Measurements from ENCODE around the gene JAKMIP2.
"Not testable (repeated sequence)": the region's sequence is repeated elsewhere in the genome, so short reads cannot be mapped to it uniquely, and the experiment has no call there.

Gene JAKMIP2

GRCh38 chr5:147746986-147747385, 35.5 kb downstream of the JAKMIP2 start:
- DNase-seq (ENCODE audit: low read depth): peak; percentile 32

DNA sequence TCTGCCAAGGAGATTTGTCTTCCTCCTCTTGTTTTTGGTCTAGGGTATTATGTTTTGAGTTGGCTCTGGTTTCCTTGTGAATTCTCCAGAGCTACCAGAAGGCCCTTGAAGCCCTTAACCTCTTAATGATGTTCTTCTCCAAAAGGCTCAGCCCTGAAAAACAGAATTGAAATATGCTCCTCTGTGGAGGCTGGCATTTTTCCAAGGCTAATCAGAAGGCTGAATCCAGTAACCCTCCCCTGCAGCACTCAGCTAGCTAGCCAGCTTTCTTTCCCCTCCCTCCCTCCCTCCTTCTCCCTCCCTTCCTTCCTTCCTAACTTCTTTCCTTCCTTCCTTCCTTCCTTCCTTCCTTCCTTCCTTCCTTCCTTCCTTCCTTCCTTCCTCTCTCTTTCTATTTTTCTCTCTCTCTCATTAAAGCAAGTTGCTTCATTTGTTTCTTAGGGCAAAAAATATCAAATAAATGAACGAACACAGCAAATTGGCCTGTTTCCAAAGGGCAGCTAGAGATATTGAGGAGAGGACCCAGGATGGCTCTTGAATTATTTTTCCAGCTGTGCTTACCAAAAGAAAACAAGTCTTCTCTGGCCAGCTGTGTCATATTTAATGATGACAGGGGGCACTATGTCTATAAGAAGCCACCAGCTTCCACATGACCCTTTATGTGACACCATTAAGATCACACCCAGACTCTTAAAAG, 38.7 kb downstream of the JAKMIP2 start:
- no peak for DNase-seq (ENCODE audit: low read depth)

- no peak for DNase-seq (ENCODE audit: low read depth)
Observed at GRCh38 chr5:147743012-147743411, 39.5 kb downstream of the JAKMIP2 start.

GRCh38 chr5:147742151-147742550, 40.4 kb downstream of the JAKMIP2 start:
- no peak for DNase-seq (ENCODE audit: low read depth)

DNA sequence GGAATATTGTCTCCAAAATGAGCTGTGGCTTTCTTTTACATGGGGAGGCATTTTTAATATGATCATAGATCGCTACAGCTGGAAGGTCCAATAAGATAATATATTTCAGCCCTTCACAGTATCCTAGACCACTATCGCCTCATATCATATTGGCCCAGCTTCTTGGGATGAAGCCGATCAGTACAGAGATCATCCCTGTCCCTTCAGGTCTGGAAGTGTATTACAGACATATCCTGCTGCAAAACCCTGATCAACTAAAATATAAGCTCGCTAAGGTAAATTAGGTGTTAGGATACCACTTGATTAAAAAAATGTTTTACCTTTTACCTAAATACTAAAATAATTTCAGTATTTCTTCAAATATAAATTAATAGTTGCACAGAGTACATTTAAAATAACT, 41.7 kb downstream of the JAKMIP2 start:
- DNase-seq (ENCODE audit: low read depth): no peak

DNA sequence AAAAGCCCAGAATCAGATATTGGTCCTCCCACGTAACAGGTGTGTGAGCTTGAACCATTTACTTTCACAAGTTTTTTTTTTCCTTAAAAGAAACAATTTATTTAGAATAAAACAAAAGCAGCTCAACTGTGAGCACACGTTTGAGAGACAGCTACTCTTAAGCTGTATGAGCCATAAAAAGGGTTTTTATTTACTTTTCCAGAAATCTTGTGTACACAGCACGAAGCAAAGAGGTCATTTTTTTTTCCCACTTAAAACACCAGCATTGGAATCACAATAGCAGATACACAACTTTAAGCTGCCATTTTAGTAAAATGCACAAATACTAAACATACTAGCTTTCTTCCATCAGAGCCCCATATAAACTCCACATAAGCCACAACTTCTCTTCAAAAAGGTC, 44.6 kb downstream of the JAKMIP2 start:
- no peak for DNase-seq (ENCODE audit: low read depth)

DNA sequence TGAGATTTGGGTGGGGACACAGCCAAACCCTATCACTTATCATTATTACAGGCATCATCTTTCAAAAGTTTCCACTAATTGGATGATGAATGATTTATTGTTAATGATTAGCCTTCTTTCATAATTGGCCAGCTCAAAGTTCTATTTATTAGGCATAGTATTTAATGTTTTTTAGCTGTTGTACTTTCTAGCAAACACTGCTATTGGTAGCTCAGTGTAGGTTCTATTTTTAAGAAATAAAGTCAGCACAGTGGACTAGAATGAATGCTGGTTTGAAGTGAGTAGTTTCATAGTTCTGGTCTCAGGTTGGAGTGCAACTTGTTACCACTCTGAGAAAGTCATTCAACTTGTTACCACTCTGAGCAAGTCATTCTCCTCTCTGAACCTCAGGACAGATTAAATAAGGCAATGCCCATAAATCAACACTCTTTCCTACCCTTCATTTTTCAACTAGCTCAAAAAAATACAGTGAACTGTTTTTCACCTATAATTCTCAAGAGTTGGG, 46.9 kb downstream of the JAKMIP2 start:
- DNase-seq (ENCODE audit: low read depth): no peak

DNA sequence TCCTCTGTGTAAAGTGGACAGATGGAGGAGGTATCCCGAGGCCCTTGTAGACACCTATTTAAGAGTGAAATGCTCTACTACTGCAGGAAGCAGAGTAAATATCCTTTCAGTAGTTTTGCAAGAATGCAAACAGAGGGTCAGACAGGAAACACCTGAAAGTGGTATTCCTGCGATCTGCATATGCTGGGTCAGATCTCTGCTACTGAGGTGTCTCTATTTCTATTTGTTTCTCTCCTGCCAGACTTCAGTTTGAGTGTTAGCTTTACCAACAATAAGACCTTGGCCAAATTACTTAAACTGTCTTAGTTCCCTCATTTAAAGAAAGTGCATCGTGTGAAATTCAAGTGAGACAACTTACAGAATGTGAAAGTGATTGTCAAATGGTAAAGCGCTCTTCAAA, 47.6 kb downstream of the JAKMIP2 start:
- no peak for DNase-seq (ENCODE audit: low read depth)

DNA sequence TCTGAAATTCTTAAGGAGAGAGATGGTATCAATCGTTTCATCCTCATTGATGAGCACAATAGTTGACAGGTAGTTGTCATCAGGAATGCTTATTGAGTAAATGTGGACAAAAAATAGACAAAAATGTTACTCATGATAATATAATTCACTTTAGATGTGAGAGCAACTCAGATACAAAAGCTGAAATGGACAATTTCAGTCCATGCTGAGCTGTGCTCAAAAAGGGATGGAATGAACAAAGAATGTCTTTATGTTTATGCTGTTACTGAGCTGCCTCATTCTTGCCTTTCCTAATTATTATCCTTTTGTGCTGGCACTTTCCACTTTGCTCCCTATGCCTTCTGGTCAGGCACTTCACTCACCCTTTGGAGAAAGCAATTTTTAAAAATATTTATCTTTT, 49.5 kb downstream of the JAKMIP2 start:
- DNase-seq (ENCODE audit: low read depth): no peak

DNA sequence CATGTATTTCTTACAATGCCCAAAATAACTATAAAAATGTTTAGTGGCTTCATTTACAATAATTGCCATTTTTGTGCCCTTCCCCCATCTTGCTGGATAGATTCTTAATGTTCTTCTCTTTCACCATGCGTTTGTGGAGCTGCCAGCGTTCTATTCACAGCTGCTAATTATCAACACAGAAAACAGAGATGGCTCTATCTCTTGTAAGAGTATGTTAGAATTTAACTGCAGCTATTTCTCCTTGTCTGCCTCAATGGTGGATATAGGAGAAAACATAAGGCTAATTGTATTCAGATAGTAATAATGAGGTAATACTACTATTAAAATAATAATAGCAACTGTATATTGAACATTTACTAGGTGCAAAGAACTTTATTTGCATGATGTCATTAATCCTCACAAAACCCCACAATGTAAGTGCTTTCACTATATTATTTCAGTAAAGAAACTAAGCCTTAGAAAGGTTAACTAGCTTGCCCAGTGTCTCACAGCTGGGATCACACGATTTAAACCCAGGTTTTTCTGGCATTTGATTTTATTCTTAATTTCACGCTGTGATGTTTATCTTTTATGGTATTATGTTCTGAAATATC, 50.1 kb downstream of the JAKMIP2 start:
- DNase-seq (ENCODE audit: low read depth): no peak

- DNase-seq (ENCODE audit: low read depth): no peak
Observed at GRCh38 chr5:147731431-147732290, 50.9 kb downstream of the JAKMIP2 start.

DNA sequence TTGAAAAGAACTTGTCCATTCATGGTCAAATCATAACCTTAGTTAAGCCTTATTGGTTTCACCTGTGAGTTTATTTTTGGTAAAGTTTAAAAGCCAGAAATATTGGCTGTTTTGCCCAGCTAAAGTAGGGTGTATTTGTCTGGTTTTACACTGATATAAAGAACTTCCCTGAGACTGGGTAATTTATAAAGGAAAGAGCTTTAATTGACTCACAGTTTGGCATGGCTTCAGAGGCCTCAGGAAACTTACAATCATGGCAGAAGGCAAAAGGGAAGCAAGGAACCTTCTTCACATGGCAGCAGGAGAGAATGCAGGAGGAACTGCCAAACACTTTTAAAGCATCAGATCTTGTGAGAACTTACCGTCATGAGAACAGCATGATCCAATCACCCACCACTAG, 55.3 kb downstream of the JAKMIP2 start:
- DNase-seq (ENCODE audit: low read depth): no peak

DNA sequence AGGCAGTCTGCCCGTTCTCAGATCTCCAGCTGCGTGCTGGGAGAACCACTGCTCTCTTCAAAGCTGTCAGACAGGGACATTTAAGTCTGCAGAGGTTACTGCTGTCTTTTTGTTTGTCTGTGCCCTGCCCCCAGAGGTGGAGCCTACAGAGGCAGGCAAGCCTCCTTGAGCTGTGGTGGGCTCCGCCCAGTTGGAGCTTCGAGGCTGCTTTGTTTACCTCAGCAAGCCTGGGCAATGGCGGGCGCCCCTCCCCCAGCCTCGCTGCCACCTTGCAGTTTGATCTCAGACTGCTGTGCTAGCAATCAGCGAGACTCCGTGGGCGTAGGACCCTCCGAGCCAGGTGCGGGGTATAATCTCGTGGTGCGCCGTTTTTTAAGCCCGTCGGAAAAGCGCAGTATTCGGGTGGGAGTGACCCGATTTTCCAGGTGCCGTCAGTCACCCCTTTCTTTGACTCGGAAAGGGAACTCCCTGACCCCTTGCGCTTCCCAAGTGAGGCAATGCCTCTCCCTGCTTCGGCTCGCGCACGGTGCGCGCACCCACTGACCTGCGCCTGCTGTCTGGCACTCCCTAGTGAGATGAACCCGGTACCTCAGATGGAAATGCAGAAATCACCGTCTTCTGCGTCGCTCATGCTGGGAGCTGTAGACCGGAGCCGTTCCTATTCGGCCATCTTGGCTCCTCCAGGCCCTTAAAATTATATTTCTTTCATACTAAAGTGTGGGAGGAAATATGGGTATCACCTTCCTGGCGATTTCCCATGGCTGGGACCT, 61.2 kb downstream of the JAKMIP2 start:
- DNase-seq (ENCODE audit: low read depth): not testable (repeated sequence)

GRCh38 chr5:147713550-147714295, 68.8 kb downstream of the JAKMIP2 start:
- DNase-seq (ENCODE audit: low read depth): no peak

DNA sequence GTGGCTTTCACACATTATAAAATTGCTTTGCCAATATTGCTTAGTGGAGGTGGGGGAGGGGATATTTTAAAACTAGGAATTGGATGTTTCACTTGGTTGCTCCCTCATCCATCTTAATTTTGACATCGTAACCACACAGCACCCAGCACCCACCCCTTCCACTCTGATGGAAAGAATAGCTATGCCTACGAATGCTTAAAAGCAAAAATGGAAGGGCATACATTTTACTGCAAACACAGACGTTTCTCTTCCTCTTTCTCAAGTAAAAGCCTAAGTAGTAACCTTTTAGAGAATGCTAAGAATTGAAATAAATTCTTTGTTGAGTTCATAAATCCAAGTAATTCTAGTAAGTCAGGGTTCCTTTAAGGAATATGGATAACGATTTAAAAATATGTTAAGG, 69.9 kb downstream of the JAKMIP2 start:
- DNase-seq (ENCODE audit: low read depth): no peak

- DNase-seq (ENCODE audit: low read depth): no peak
Observed at GRCh38 chr5:147712019-147712418, 70.5 kb downstream of the JAKMIP2 start.

DNA sequence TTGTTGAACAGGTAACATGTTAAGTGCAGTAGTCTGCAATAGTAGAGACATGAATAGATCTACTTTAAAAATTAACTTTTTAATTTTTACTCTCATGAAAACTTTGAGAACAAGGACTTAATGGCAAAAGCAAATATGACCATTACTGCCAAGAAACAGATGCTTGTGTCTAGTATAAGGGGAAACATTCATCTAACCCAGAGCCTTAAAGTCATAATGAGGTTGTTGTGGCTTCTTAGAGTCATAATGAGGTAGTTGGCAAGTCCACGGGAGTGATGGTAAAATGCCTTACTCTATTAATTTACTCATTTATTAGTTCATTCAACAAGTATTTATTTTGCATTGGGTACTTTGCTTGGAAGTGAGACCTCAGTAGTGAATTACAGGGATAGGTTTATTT, 71.5 kb downstream of the JAKMIP2 start:
- DNase-seq (ENCODE audit: low read depth): no peak

DNA sequence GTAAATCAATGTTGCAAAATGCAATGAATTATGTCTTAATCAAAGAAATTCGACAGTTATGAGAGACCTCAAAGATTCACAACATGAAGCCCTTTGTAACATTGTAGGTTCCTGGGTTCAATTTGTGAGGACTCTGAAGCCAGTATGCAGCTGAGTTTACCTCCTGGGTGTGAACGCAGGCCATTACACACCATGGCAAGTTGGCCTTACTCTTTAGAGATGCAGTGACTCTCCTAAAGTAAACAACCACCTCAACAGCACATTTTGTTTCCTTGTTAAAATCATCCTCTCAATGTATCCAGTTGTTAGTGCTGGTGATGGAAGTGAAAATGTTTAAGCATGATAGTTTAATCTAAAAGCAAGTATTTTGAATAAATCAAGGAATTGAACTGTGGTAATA, 73.8 kb downstream of the JAKMIP2 start:
- DNase-seq (ENCODE audit: low read depth): no peak

- DNase-seq (ENCODE audit: low read depth): no peak
Observed at GRCh38 chr5:147704544-147704943, 78.0 kb downstream of the JAKMIP2 start.

- no peak for DNase-seq (ENCODE audit: low read depth)
Observed at GRCh38 chr5:147701468-147701867, 81.1 kb downstream of the JAKMIP2 start.

DNA sequence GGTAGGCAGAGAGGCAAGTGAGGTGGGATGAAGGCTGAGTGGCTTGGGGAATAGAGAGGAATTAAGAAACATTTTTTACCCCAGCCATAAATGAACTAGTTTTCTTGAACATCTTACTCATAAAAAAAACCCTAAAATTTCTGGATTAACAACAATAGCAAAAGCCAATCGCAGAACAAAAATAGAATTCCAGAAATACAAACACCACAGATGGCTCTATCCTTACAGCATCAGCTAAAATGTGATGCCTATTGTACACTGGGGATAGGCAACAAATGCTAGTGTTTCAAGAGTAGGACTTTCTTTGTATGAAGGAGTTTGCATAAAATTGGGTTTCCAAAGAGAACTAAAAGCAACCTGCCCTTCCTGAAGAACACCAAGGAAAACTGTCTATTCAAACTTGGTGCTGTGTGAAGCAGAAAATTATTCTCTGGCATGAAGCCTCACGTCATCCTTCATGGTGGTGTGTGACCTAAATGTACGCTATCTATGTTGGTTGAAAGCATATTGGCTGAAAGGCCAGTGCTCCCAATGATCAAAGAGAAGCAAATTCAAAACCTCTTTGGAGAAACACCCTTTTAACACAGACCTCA, 82.9 kb downstream of the JAKMIP2 start:
- no peak for DNase-seq (ENCODE audit: low read depth)
